NCI-H2171 (cell line): ENCODE results near the gene ZNF362.

Source experiments
- DNase-seq: peaks from one replicate; lab custom pipeline; 2025; lab: John Stamatoyannopoulos, UW

Gene ZNF362

DNA sequence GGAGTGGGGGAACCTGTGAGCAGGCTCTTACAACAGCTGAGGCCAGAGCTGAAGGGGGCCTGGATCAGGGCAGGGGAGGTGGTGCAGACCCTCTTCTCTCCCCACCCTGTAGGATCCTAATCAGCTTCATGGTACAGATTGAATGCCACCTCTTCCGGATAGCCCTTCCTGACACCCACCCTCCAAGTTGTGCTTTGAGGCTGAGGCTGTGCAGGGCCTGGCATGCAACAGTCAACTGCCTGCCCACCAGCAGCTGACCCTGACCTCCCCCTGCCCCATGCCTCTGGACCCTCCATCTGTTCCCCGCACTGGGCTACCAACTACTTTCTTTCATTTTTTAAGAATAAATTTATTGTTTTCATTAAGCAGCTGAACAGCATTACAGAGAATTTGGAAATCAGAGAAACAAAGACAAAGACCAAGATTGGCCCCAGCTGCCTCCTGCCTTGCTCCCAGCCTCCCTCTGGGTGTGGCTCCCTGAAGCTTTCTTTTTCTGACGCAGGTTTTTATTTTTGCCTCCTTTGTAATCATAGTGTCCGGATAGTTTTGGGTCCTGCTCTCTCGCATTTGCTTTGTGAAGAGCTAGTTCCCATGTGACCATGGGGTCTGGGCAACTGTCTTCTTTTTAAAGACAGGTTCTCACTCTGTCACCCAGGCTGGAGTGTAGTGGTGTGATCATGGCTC is 12.8 kb downstream of the ZNF362 start:
- DNase-seq = no peak

DNA sequence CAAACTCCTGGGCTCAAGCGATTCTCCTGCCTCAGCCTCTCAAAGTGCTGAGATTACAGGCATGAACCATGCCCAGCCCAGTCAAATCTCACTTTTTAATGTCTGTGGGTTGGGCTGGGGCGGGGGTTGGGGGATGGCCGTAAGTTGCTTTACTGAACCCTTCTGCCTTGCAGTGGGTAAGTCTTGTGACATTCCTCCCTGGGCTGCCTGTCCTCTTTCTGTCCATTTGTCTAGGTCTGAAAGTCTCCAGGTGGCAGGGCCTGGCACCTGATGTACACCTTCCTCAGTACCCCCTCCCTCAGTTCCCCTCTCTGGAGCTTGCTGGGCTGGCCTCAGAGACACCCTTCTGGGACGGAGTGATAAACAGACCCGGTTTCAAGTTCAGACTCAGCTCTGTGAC is 13.3 kb downstream of the ZNF362 start:
- no peak for DNase-seq

DNA sequence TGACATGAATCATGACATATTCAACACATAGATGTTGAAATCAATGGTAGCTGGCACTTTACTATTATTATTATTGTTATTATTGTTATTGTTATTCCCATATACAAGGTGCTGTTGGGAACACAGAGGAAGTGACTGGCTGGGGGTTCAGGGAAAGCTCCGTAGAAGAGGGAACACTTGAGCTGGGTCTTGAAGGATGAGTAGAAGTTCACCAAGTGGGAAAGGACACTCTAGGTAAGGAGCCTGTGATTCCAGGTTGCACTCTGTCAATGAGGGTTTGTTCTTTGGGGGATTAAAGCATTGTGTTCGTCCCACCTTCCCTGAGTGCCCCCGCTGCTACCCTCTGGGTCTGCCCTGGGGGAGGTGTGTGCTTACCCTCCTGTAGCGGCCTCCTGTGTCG is 14.1 kb downstream of the ZNF362 start:
- no peak for DNase-seq

DNA sequence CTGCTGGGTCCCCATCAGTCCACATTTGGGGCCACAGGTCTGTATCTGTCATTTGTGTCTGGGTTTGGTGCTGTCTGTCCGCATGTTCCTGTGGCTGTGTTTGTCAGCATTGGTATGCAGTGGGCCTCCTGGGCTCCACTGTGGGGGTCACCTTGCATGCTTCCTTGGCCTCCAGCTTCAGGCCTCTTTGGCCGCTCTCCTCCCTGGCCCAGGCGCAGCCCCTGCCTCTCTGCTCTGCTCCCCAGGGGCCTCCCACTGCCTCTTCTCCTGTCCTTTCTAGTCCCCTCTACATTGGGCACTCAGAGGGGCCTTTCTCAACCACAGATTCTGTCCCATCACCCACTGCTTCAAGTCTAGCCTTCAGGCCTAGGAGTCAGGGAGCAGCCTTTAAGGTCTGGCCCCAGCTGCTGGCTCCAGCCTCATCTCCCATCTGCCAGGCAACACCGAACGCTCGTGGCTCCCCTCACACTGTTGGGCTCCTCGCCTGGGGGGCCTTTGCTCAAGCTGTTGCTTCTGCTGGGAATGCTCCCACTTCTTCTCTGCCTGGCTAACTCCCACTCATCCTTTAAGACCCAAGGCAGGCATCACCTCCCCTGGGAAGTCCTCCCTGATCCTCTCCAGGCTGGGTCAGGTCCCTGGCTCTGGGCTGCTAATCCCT is 14.6 kb downstream of the ZNF362 start:
- no peak for DNase-seq

DNA sequence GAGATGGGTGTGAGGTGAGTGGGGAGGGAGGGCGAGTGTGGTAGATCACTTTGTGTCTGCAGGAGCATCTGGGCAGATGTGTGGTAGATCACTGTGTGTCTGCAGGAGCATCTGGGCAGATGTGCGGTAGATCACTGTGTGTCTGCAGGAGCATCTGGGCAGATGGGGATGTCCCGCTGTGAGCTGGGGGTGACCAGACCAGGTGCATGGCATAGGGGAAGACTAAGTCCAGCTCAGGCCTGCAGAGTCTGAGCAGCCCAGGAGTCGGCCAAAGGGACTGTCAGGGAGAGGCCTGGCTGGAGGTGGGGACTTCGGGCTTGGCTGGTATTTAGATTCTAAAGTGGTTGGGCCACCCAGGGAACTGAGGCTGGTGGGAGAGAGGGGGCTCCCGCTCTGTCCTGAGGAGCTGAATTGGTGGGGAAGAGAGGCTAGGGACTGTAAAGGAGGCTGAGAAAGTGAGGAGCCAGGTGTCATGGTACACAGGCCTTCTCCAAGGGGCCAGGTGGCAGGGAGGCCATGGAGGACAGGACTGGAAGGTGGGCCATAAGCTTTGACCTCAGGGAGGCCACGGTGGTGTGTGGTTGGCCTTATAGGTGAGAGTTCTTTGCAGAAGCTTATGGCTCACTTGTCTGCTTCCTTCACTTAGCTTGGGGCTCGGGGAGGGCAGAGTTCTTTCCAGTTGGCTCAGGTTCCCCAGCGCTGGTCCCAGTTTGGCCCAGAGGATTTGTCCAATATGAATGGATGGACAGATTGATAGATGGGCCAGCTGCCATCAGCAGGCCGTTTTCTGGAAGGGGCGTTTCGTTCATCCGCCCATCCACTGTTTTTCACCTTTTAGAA is 15.6 kb downstream of the ZNF362 start:
- DNase-seq = no peak

DNA sequence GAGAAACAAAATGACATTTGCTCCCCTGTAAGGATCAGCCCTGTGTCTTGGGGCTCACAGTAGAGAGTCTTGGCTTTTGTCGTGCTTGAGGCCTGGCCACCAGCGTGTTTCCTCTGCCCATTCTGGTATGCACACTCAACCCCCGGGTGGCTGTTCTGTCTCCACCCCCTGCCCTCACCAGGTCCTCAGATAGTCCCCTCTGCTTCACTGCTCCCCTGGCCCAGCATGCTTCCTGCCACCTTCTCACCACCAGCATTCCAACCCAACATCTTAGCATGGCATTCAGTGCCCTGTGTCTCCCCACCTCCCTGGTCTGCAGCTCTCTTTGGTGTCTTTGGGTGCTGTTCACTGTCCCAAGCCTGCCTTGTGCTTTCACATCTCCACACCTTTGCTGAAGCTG is 16.2 kb downstream of the ZNF362 start:
- DNase-seq = no peak

DNA sequence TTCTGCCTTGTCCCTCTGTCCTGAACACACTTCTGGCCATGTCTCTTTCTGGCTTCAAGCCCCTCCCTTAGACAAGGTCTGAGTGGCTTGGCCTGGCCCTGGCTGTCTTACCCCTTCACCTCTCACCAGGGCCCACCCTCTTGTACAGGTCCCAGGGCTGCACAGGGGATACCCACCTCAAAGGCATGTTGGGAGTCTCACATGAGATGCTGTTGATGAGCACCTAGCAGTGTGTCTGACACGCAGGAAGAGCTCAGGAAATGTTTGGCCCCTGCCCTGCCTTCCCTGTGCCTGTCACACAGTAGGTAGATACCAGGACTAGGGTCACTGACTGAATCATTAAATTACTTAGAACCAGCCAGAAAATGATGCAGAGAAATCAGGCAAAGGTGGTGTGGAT is 16.6 kb downstream of the ZNF362 start:
- no peak for DNase-seq

DNA sequence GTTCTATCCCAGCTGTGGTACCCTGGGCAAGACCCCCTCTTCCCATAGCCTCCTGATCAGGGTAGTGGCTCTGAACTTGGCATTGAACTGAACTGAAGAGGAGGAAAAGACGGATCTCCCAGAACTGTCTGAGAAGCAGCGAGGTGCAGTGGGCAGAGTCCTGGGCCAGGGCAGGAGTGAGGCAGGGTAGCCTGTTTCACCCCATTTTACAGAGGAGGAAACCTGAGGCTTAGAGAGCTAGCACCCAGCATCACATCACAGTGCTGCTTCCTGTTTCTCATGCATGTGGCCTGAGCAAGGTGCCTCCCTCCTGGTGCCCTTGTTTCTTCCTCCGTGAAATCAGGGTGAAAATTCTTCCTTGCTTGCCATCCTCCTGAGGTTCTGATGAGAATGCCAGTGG is 17.1 kb downstream of the ZNF362 start:
- DNase-seq = no peak

DNA sequence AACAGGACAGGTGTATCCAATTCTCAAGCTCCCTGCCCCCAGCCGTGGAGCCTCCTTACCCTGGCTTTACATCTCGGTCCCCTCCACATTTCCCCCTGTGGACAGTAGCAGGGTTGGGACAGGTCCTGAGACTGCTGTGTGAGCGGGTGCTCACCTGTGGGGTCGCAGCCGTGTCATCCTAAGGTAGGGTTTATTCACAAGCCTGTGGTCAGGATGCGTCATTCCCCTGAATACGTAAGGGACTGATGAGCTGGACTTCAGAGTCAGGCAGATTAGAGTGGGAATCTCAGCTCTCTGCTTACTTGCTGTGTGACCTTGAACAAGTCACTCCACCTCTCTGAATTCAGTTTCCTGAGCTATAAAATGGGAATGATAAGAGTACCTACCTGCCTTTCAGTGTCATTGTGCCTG is 17.7 kb downstream of the ZNF362 start:
- DNase-seq = no peak

DNA sequence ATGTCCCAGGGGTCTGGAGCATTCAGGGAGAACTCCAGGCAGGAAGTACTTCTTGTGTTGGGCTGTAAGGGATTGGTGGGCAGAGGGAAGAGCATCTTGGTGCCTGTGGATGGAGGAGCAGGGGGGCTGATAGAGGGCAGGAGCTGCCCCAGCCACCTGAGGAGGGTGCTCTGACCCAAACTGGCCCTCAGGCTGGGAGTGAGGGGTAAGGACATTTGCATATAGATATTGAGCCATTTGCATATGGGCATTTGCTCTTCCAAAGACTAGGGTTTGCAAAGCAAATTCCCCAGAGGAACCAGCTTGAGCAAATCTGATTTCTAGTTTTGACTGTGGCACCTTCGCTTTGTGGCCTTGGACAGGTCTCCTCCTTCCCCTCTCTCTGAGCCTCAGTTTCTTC is 18.2 kb downstream of the ZNF362 start:
- no peak for DNase-seq

DNA sequence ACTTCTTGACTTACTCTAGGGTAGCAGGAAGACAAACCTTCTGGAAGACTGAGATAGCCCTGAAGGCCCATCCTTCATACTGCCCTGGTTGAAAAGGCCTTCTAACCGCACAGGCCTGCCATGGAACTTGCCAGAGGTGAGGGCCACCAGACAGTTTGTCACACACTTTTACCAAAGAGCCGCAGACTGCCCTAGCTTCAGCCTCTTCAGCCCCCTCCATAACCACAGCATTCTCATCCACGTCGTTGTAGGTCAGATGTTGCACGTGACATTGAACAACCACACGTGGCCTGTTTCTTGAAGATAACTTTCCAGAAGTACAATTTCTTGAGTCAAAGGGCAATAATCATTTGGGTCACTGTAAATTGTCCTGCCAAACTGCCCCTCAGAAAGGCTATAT is 18.9 kb downstream of the ZNF362 start:
- no peak for DNase-seq

DNA sequence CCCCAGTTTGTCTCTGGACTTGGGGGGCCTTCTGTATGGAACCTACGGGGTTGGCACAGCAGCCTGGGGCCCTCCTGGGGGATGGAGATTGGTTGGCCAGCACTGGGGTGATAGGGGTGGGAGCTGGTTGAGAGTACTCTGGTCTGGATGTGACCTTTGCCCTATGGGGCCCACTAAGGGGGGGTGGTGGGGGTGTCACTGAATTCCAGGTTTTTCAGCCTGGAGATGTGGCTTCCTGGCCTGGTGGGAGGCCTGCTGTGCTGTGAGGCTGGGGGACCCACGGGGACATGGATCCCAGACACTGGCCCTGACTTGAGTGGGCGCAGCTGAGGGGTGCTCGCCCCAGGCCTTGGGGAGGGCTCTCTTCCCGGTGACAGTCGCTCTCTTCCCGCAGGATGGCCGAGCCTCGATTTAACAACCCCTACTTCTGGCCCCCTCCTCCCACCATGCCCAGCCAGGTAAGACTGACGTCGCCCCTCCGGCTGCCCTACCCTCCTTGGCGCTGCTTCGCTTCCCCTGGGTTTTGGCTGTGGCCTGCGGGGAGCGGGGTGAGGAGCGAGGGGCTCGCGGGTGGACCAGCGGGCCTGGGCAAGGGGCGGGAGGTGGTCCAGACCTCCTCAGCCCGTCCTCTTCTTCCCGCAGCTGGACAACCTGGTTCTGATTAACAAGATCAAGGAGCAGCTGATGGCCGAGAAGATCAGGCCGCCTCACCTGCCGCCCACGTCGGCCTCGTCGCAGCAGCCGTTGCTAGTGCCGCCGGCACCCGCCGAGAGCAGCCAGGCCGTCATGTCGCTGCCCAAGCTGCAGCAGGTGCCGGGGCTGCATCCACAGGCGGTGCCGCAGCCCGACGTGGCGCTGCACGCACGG is 19.6 kb downstream of the ZNF362 start:
- DNase-seq = no peak

DNA sequence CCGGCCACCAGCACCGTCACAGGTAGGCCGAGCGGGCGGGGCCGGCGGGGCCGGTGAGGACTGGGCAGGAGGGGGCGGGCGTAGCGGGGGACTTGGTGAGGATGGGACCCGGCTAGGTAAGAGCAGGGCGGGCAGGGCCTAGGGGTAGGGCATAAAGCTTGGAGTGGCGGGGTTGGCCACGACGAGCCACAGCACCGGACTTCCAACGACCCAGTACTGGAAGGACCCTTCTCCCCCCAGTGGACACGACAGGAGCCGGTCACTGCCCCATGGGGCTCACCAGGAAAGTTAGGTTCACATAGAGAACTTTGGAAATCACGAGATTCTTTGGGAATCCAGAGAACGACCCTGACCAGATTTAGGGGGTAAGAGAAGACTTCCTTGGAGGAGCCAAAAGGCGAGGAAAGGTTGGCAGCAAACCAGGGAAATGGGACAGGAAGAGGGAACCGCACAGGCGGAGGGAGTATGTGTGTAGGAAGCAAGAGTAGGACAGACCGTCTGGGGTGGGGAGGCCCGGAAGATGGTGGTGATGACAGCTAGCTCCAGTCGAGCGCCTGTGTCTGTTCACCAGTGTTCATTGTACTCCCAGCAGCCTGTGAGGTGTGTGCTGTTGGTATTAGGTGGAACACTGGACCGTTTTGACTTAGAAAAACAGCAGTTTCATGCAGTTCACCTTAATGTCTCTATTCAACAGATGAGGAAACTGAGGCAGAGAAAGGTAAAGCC is 20.4 kb downstream of the ZNF362 start:
- DNase-seq = no peak

DNA sequence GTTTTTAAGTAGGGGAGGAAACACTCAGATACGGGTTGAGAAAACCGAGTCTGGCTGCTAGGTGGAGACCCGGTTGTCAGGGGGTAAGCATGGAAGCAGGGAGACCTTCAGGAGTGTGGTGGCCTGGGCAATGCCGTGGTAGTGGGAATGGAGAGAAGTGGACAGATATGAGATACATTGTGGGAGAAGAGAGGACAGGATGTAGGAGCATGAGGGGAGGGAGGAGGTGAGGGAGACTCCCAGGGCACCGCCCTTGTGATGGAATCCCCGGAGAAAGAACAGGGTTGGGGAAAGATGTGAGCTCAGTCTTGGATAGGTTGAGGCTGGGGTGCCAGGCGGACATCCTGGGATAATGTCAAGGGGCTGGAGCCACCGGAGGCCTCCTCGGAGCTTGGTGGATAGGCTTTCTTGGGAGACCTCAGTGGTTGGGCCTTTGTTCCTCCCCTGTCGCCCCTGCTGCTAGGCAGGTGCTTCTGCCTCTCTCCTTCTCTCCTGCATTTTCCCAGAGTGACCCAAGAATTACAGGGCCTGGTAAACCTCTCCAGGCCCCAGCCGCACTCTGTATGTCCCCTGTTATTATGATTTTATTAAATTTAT is 21.3 kb downstream of the ZNF362 start:
- no peak for DNase-seq

DNA sequence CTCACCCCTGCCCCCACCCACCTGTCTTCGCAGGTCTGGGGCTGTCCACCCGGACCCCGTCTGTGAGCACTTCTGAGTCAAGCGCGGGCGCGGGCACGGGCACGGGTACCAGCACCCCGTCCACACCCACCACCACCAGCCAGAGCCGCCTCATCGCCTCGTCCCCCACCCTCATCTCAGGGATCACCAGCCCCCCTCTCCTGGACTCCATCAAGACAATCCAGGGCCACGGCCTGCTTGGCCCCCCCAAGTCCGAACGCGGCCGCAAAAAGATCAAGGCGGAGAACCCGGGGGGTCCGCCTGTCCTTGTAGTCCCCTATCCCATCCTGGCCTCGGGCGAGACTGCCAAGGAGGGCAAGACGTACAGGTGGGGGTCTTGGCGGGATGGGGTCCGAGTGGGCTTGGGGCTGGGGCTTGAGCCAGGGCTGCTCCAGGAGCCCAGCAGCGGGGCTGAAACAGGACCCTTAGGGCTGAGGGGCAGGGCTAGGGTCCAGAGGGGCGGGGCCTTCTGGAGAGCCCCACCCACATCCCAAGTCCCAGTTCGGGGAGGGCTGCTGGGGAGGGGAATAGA is 23.9 kb downstream of the ZNF362 start:
- no peak for DNase-seq

DNA sequence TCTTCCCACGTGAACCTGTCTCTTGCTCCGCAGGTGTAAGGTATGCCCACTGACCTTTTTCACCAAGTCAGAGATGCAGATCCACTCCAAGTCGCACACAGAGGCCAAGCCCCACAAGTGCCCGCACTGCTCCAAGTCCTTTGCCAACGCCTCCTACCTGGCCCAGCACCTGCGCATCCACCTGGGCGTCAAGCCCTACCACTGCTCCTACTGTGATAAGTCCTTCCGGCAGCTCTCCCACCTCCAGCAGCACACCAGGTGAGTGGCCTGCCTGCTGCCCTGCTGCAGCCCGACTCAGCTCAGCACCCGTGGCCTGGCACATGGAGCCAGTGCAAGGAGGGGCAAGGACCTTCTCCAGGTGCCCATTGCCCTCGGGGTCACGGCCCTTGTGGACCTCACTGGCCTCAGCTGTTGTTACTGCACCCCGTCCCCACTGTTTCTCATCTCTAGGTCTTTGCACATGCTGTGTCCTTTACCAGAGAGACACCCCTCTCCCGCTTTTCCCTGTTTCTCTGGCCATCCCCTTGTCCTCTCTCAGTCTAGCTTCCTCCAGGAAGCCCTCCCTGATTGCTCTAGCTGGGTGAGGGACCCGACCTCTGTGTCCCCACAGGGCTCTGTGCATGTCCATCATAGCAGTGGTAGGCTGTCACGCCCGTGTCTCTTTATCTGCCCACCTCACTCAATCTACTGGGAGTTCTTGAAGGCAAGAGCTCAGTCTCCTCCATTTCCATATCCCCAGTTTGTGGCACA is 25.4 kb downstream of the ZNF362 start:
- no peak for DNase-seq

DNA sequence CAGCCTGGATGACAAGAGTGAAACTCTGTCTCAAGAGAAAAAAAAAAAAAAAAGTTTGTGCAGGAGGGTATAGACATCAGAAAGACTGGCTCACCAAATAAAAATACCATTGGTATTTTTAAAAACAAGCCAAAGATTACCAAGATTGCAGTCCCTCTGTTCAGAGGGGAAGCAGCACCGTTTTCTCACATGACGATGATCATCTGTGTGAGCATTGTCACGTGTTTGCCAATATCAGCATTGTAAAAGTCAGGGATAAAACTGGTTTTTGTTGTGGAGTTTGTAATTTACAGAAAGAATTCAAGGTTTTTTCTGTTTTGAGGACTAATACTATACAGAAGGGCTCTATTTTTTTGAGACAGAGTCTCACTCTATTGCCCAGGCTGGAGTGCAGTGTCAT is 26.5 kb downstream of the ZNF362 start:
- DNase-seq = no peak

DNA sequence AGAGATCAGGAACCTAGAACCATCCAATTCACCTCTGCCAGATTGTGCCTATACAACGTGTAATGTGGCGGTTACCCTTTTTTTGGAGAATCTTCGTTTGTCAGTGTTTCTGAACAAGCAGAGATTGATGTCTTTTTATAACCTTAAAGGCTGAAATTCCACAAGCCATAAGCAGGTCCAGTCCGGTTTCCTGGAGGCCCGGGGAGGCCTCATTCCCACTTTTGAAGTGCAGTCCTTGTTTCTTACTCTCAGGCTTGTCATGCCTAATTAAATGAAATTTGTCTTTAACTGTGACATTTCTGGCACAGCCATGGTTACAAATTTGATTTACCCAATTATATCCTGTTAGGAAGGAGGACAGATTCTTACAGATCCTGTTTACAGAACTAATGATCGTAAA is 27.8 kb downstream of the ZNF362 start:
- DNase-seq = no peak

DNA sequence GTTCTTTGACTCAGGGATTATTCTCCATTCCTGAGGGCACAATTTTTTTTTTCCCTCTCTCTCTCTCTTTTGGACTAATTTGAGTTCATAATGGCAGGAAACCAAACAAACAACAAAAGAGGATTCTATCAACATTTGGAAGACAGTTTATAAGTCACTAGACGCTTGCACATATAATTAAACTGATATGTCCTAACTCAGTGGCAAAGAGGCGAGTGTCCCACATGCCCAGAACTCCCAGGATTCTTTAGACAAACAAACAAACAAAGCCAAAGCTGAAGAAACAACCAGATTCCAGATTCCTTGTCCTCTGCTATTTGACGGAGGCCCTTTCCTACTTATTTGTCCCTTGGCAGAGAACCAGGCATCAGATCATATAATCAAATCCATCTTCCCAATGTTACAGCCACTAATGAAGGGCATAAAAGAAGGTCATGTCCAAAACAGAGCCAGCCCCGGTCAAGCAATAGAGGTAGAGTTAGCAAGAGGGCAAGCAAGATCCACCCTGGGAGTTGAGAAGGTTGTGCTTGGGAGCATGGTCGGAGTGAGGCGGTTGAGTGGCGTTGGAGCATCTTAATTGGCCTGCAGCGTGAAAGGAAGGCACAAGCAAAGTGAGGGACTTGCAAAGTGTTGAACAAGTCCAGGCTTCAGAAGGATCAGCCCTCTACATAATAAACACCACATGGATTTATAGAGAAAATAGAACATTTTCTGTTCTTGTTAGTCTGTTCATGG is 30.3 kb downstream of the ZNF362 start:
- no peak for DNase-seq
